GM18519 (cell line): ENCODE data around the gene GPX2.

Experiments
- ATAC-seq: cut with Tn5 transposase; IDR thresholded peaks from one replicate; pipeline ENCODE4 v1.9.1; 2021; ENCODE audit warnings: mild to moderate bottlenecking, moderate library complexity; ENCODE audit not compliant: unreplicated experiment, low FRiP score

The GPX2 gene

DNA sequence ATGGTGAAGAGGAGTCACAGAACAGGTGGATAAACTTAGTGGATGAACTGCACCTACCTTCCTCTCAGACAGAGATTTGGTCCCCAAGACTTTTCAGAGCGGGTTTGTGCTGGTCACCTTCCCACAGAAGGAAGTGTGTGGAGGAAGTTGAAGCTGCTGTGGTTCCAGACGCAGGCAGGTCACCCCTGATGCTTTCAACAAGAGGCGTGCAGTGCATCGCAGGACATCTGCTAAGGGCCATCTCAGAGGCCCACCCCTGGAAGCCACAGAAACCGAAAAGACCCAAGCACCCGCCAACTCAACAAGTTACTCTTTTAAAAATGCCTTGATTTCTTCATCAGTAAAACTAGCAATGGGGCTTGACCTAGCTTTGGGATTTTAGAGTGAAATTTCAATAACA is 1.0 kb upstream of the GPX2 start:
- no peak for ATAC-seq

GRCh38 chr14:64940336-64940910 is 2.1 kb downstream of the GPX2 start:
- no peak for ATAC-seq

DNA sequence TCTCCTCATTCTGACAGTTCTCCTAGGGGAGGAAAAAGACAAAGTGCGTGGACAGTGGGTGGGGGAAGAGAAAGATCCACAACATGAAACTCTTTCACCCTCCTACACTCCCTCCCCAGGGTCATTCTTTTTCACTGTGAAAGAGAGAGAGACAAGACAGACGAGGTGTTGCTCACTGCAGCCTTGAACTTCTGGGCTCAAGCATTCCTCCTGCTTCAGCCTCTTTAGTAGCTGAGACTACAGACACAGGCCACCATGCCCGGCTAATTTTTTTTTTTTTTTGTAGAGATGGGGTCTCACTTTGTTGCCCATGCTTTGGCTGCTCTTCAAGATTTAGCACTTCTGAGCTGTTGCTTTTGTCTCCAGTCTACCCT is 2.7 kb downstream of the GPX2 start:
- ATAC-seq: no peak

DNA sequence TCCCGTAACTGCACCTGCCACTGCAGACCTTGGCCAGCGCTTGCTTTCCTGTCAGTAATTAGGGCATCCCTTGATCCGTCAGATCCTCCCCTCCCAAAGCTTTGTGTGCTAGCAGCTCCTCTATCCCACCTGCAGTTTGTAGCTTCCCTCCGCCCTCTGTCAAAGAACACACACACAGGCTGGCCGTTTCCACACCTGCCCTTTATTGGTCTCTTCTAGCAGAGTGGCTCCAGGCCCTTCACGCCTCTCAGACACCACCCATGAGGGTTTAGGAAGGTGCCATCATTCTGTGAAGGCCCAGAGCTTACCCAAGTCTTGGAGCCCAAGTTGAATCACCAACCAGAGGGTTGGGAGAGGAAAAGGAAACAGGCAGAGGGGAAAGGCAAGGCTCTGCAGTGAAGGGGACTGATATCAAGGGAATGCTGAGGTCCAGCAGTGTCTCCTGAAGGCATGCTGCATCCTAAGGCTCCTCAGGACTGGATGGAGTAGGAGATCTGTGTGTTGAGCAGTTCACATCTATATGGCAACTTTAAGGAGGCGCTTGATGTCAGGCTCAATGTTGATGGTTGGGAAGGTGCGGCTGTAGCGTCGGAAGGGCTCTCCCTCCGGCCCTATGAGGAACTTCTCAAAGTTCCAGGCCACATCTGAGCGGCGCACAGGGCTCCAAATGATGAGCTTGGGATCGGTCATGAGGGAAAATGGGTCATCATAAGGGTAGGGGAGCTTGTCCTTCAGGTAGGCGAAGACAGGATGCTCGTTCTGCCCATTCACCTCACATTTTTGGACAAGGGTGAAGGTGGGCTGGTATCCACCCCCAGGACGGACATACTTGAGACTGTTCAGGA is 3.4 kb downstream of the GPX2 start:
- ATAC-seq: no peak

- ATAC-seq: no peak
Measured at GRCh38 chr14:64937821-64938193, 4.7 kb downstream of the GPX2 start.

DNA sequence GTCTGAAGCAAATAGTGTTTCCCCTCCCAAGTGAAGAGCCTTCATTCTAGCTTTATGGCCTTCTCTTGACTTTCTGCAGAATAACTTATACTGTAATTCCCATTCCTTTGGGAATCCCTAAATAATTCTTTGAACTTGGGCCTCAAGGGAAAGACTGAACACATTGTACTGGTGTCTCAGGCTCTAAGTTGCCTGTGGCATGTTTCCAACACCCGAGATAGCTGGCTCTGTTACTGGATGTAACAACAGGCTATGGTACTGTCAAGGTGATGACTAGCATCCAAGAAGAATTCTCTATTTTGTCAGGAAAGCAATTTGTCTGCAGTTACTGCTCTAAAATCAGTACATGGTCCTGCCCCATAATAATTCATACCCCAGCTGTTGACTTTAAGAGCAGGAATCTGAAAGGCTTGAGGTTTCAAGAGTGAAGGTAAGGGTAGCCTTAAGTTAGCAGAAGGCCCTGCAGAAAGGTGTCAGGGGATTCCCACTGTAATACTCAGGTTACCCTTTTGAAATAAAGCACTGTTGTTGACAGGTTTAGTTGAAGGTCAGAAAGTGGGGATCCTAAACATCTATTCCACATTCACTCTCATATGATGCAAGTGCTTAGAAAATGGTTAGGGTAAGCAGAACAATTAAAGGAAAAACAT is 5.2 kb downstream of the GPX2 start:
- ATAC-seq: no peak

DNA sequence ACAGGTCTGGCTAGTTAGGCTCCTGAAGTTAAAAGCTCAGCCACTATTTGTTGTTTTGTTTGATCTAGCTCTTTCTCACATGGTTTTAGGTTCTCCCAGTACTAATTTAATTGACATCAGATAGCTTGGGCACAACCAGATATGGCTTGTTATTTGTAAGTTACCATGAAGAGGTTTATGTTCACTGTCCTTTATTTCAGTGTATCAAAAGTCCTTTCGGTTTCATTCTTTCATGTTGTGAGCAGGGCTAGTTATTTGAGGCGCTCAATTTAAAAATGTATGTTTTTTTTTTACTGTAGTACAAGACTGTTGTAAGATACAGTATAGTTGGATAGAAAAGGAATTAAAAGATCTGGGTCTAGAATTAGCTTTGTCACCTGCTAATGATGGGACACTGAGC is 7.0 kb downstream of the GPX2 start:
- no peak for ATAC-seq

DNA sequence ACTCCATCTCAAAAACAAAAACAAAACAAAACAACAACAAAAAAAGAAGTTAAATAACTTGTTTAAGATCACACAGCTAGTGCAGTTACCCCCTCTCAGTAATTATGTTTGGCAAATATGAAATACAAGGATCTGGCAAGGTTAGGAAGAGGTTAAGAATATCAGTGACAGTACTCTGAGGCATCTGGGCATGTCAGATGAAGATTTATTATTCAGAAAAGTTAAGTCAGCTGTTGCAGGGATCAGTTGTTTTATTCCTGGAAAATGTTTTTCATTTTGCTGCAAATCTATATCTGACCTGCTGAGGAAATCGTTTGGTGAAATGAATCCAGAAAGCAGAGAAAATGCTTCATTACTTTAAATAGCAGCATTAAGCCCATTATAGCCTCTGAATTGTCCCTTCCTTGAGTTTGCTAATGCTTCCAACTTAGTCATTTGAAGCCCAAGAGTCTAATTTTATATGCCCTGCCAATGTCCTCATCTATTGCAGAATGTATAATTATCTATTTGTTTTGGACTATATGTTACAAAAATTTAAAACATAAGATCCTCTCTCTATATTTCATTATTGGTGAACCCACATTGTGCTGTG is 8.1 kb downstream of the GPX2 start:
- ATAC-seq: no peak

GRCh38 chr14:64932231-64932630 is 10.3 kb downstream of the GPX2 start:
- no peak for ATAC-seq

- ATAC-seq: no peak
Measured at GRCh38 chr14:64931123-64931522, 11.4 kb downstream of the GPX2 start.

GRCh38 chr14:64930085-64930843 is 12.3 kb downstream of the GPX2 start:
- ATAC-seq: no peak

DNA sequence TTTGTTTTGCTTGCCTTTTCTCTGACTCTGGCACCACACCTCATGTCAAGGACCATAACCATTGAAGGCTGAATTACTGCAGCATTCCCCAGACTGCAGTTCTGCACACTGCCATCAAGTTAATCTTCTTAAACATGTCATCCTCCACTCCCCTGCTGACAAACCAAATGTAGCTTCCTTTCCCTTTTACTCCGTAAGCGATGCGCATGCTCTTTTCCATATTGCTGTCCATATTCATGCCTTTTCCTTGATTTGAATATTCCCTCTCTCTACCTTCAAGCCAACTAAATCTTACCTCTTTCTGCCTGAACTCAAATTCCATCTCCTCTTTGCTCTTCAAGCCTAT is 13.6 kb downstream of the GPX2 start:
- ATAC-seq: no peak

DNA sequence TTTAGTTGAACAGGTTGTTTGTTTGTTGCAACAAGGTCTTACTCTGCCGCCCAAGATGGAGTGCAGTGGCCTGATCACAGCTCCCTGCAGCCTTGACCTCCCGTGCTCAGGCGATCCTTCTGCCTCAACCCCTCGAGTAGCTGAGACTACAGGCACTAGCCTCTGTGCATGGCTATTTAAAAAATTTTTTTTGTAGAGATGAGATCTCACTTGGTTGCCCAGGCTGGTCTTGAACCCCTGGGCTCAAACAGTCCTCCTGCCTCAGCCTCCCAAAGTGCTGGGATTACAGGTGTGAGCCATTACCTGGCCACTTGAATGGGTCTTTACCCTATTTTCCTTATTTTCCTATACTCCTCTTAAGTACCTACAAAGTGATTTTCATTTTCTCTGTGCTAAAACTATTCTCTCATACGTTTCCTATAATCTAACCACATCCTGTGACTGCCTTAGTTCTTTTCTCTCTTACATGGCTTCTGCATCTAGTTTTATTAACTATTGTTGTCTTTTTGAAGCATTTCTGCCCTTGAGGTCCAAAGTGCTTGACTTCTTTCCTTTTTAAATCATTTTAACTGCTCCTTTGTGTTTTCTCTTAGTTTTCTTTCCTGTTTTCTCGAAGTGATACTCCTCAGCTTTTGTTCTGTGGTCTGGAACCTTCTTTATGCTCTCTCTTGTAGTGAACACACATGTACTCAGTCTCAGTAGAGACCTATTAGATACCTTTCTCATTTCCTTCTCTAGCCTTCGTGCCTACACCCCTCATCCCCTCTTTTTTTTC is 14.1 kb downstream of the GPX2 start:
- ATAC-seq: no peak

- ATAC-seq: no peak
Measured at GRCh38 chr14:64927031-64927430, 15.5 kb downstream of the GPX2 start.

GRCh38 chr14:64926398-64926995 is 16.0 kb downstream of the GPX2 start:
- no peak for ATAC-seq

DNA sequence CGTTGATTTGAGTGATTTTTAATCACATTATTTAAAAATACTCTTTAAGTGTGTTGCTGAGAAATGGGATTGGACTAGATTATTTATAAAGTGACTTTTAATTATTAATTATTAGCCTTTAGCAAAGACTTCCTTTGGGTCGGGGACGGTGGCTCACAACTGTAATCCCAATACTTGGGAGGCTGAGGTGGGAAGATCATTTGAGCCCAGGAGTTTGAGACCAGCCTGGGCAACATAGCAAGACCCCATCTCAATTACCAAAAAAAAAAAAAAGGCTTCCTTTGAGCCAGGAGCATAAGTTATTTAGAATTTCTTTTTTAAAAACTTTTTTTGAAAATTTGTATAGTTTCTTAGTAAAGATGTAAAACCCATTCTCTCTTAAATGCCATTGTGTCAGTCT is 19.5 kb downstream of the GPX2 start:
- no peak for ATAC-seq

GRCh38 chr14:64920465-64920864 is 22.1 kb downstream of the GPX2 start:
- ATAC-seq: no peak

GRCh38 chr14:64919618-64920017 is 22.9 kb downstream of the GPX2 start:
- no peak for ATAC-seq

DNA sequence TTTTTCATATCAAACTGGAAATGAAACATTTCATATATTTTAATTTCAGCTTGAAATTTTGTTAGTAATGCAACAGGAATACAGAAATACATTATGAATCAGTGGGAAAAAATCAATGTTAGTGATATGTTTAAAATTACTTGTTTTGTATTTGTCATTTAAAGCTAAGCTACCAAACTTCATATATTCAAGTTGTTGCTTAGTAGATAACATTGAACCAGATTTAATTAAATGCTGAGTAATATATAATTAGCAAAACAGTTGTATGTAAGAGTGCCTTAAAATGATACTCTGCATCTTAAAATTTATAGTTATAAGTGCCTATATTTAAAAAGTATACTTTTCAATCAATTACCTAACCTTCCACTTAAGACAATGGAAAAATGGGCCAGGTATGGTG is 23.3 kb downstream of the GPX2 start:
- ATAC-seq: no peak

GRCh38 chr14:64918216-64918615 is 24.3 kb downstream of the GPX2 start:
- ATAC-seq: no peak
